A549 (cell line): ENCODE data around the gene SHTN1.

Source experiments
- CHD2 ChIP-seq: fragments of 150-350 bp; IDR thresholded peaks from 2 replicates; pipeline ENCODE4 v1.6.1; 2014; ENCODE audit warnings: low read length; ENCODE audit not compliant: partially characterized antibody
- EP300 ChIP-seq, 2 experiments: fragments of >200 bp; sonication (Bioruptor Twin); formaldehyde crosslinking; IDR thresholded peaks; 2 replicates in 1 of 2; 3 replicates in 1 of 2; pipeline ENCODE4 v1.6.1; 2016 to 2017
- JUNB ChIP-seq: fragments of >200 bp; sonication (Bioruptor Twin); formaldehyde crosslinking; IDR thresholded peaks from 2 replicates; pipeline ENCODE4 v1.6.1; 2016
- NFE2L2 ChIP-seq: fragments of 150-350 bp; conservative IDR thresholded peaks from 2 replicates; pipeline ENCODE4 v1.6.1; 2014; ENCODE audit warnings: low read length
- NR3C1 ChIP-seq: fragments of >200 bp; sonication (Bioruptor Twin); formaldehyde crosslinking; IDR thresholded peaks from 3 replicates; pipeline ENCODE4 v1.6.1; 2017
- POLR2A ChIP-seq: IDR thresholded peaks from 2 replicates; pipeline ENCODE4 v1.6.1; 2012; ENCODE audit warnings: mild to moderate bottlenecking, low read length
- POLR2AphosphoS2 ChIP-seq: conservative IDR thresholded peaks from 2 replicates; pipeline ENCODE4 v1.6.1; 2012; ENCODE audit warnings: low read length, improper control_type of control experiment, inconsistent platforms
- RAD21 ChIP-seq, 2 experiments: fragments of >200 bp in 1 of 2; sonication (Bioruptor Twin) in 1 of 2; formaldehyde crosslinking in 1 of 2; IDR thresholded peaks in 1 of 2; conservative IDR thresholded peaks in 1 of 2; 2 replicates in 1 of 2; 3 replicates in 1 of 2; pipeline ENCODE4 v1.6.1; 2012 to 2018; ENCODE audit warnings: inconsistent platforms in 1 of 2
- RFX5 ChIP-seq: fragments of 450-650 bp; IDR thresholded peaks from 2 replicates; pipeline ENCODE4 v1.7.1; 2014; ENCODE audit warnings: antibody characterized with exemption, mild to moderate bottlenecking, moderate library complexity
- USF2 ChIP-seq: fragments of 450-650 bp; IDR thresholded peaks from 2 replicates; pipeline ENCODE4 v1.6.1; 2014; ENCODE audit warnings: antibody characterized with exemption
- TF ChIP-seq, protein P1 (sequence below): fragments of >200 bp; sonication (Bioruptor Twin); formaldehyde crosslinking; IDR thresholded peaks from 3 replicates; pipeline ENCODE4 v1.5.1; 2016
- TF ChIP-seq, protein P2 (sequence below): IDR thresholded peaks from 2 replicates; pipeline ENCODE4 v1.6.1; 2012

DNA sequence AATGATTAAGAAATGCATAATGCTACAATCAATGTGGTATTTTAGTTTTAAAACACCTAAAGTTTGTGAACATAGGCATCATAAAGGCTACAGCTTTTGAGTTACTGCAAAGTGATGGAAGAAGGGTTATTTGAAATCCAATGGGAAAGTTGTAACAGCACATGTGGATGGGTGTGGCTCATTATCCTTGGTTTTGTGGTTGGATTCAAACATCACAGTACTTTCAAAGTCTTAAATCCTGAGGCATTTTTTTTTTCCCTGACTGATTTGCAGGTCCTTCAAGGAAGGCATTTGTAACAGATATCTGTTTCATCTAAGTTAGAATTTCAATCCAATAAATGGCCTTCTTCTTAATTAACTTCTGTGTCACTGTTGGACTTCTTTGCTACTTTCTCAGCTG lies 9.8 kb upstream of the SHTN1 start:
- TF ChIP-seq, protein P1, sequence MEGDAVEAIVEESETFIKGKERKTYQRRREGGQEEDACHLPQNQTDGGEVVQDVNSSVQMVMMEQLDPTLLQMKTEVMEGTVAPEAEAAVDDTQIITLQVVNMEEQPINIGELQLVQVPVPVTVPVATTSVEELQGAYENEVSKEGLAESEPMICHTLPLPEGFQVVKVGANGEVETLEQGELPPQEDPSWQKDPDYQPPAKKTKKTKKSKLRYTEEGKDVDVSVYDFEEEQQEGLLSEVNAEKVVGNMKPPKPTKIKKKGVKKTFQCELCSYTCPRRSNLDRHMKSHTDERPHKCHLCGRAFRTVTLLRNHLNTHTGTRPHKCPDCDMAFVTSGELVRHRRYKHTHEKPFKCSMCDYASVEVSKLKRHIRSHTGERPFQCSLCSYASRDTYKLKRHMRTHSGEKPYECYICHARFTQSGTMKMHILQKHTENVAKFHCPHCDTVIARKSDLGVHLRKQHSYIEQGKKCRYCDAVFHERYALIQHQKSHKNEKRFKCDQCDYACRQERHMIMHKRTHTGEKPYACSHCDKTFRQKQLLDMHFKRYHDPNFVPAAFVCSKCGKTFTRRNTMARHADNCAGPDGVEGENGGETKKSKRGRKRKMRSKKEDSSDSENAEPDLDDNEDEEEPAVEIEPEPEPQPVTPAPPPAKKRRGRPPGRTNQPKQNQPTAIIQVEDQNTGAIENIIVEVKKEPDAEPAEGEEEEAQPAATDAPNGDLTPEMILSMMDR = no peak
- TF ChIP-seq EP300 (IDR thresholded peaks at IDR 0.05) (no peak), NFE2L2 (no peak), USF2 (no peak), RAD21 (conservative IDR thresholded peaks at IDR 0.05 in 1 of 2, IDR thresholded peaks at IDR 0.05 in 1 of 2) (no peak), RFX5 (no peak), POLR2AphosphoS2 (no peak), CHD2 (no peak), POLR2A (no peak), NR3C1 (no peak), JUNB (no peak)
- TF ChIP-seq, protein P2, sequence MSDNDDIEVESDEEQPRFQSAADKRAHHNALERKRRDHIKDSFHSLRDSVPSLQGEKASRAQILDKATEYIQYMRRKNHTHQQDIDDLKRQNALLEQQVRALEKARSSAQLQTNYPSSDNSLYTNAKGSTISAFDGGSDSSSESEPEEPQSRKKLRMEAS = no peak
